SK-N-SH (cell line): ENCODE results near the gene SAMD4A.

Experiments used
- JUND ChIP-seq: IDR thresholded peaks from 2 replicates; pipeline ENCODE4 v1.4.0; 2012
- TCF12 ChIP-seq: IDR thresholded peaks from 2 replicates; pipeline ENCODE4 v1.4.0; 2012
- TF ChIP-seq, protein P1 (sequence below): fragments of 200-600 bp; sonication (generic); IDR thresholded peaks from 2 replicates; pipeline ENCODE4 v1.6.1; 2017; ENCODE audit warnings: antibody characterized with exemption, mild to moderate bottlenecking, moderate library complexity
- TF ChIP-seq, protein P2 (sequence below): IDR thresholded peaks from 2 replicates; pipeline ENCODE4 v1.4.0; 2012; ENCODE audit warnings: low read depth, borderline replicate concordance

DNA sequence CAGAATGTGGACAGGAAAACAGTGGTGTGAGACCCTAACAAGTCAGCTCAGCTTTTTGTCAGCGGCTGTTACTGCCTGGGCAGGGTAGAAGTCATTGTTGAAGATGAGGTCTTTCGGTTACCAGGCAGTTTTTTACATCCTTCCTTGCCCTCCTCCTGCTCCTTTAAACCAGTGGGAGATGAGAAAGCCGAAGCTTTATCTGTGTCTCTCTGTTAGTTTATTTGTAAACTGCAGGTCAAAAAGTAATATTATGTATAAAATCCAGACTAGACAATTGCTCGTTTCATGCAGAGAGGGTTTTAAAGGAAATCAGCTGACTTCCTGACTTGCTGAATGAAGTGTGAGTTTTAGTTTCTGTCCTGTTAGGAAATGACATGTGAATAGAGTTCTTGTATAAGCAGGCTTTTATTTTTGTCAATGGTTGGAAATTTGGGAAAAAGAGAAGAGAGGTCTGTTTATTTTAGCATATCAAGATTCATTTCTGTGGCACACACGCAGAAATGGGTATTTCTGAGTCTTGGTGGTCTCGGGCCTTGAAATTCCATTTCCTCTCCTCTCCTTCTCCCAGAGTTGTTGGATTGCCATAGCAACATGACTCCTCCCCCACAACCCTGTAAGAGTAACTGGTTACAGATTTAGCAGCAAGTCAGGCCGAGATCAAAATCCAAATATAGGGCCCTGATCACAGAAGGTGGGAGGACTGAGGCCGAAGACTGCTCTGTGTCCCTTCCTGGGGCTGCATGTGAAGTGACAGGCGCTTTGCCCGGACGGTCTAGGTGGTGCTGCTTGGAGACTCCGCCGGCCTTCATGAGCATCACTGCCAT, 60.8 kb downstream of the SAMD4A start:
- TF ChIP-seq, protein P1, sequence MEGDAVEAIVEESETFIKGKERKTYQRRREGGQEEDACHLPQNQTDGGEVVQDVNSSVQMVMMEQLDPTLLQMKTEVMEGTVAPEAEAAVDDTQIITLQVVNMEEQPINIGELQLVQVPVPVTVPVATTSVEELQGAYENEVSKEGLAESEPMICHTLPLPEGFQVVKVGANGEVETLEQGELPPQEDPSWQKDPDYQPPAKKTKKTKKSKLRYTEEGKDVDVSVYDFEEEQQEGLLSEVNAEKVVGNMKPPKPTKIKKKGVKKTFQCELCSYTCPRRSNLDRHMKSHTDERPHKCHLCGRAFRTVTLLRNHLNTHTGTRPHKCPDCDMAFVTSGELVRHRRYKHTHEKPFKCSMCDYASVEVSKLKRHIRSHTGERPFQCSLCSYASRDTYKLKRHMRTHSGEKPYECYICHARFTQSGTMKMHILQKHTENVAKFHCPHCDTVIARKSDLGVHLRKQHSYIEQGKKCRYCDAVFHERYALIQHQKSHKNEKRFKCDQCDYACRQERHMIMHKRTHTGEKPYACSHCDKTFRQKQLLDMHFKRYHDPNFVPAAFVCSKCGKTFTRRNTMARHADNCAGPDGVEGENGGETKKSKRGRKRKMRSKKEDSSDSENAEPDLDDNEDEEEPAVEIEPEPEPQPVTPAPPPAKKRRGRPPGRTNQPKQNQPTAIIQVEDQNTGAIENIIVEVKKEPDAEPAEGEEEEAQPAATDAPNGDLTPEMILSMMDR: no peak
- TF ChIP-seq JUND (no peak), TCF12 (no peak)
- TF ChIP-seq, protein P2, sequence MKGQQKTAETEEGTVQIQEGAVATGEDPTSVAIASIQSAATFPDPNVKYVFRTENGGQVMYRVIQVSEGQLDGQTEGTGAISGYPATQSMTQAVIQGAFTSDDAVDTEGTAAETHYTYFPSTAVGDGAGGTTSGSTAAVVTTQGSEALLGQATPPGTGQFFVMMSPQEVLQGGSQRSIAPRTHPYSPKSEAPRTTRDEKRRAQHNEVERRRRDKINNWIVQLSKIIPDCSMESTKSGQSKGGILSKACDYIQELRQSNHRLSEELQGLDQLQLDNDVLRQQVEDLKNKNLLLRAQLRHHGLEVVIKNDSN: no peak
